Body of pancreas (tissue), 4 donors: ENCODE results near the gene TWSG1.

Experiments
- POLR2A ChIP-seq, 3 donors: fragments of 450-650 bp; IDR thresholded peaks; one replicate each; pipeline ENCODE4 v1.6.1; 2016; ENCODE audit warnings: antibody characterized with exemption in 3 of 3, mild to moderate bottlenecking in 2 of 3
- TF ChIP-seq, protein P1 (sequence below), 7 experiments: fragments of 450-650 bp in 4 of 7; fragments of 200-600 bp in 3 of 7; sonication (generic) in 3 of 7; IDR thresholded peaks; one replicate each; pipeline ENCODE4 v1.5.1; 2016 to 2019; ENCODE audit warnings: antibody characterized with exemption in 7 of 7

DNA sequence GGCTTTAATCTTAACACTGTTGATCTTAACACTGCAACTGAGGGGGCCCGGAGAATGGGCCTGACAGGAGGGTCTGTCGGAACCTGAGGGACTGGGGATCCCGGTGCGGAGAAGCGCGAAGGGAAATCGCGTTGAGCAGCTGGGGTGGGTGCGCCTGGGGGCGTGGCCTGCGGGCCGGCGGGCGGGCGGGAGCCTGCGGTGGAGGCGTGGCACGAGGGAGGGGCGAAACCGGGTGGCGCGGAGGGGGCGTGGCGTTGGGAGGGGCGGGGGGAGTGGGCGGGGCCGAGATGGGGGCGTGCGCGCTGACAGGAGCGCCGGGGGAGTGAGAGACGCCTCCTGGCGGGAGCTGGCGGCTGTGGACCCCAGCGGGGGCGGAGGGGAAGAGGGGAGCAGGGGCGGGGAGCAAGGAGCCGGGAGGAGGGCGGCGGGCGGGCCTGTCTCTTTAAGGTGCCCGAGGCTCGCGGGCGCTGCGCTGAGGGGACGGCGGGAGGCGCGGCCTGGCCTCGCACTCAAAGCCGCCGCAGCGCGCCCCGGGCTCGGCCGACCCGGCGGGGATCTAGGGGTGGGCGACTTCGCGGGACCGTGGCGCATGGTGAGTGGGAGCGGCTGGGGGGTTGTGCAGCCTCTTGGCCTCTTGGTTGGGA is at the start of gene TWSG1:
- TF ChIP-seq, protein P1, sequence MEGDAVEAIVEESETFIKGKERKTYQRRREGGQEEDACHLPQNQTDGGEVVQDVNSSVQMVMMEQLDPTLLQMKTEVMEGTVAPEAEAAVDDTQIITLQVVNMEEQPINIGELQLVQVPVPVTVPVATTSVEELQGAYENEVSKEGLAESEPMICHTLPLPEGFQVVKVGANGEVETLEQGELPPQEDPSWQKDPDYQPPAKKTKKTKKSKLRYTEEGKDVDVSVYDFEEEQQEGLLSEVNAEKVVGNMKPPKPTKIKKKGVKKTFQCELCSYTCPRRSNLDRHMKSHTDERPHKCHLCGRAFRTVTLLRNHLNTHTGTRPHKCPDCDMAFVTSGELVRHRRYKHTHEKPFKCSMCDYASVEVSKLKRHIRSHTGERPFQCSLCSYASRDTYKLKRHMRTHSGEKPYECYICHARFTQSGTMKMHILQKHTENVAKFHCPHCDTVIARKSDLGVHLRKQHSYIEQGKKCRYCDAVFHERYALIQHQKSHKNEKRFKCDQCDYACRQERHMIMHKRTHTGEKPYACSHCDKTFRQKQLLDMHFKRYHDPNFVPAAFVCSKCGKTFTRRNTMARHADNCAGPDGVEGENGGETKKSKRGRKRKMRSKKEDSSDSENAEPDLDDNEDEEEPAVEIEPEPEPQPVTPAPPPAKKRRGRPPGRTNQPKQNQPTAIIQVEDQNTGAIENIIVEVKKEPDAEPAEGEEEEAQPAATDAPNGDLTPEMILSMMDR (IDR thresholded peaks at IDR 0.05), result peak; percentile 9 to 53 (median 28)
- TF ChIP-seq POLR2A (IDR thresholded peaks at IDR 0.05), result peak in 2 of 3 donors; percentile 10 to 47
